Stimulated activated CD4-positive, alpha-beta T cell treated with anti-CD3 and anti-CD28 coated beads, Interleukin-1b, Interleukin-23, amount 100 ng/mL, for 24 hours (primary cell): ENCODE measurements around the gene CEBPZOS.

ENCODE experiments used
- DNase-seq, 4 experiments: peaks; one replicate each; pipeline ENCODE4 v3.0.0-alpha.2; 2020; ENCODE audit warnings: low read depth in 4 of 4, low spot score in 1 of 4

The CEBPZOS gene

DNA sequence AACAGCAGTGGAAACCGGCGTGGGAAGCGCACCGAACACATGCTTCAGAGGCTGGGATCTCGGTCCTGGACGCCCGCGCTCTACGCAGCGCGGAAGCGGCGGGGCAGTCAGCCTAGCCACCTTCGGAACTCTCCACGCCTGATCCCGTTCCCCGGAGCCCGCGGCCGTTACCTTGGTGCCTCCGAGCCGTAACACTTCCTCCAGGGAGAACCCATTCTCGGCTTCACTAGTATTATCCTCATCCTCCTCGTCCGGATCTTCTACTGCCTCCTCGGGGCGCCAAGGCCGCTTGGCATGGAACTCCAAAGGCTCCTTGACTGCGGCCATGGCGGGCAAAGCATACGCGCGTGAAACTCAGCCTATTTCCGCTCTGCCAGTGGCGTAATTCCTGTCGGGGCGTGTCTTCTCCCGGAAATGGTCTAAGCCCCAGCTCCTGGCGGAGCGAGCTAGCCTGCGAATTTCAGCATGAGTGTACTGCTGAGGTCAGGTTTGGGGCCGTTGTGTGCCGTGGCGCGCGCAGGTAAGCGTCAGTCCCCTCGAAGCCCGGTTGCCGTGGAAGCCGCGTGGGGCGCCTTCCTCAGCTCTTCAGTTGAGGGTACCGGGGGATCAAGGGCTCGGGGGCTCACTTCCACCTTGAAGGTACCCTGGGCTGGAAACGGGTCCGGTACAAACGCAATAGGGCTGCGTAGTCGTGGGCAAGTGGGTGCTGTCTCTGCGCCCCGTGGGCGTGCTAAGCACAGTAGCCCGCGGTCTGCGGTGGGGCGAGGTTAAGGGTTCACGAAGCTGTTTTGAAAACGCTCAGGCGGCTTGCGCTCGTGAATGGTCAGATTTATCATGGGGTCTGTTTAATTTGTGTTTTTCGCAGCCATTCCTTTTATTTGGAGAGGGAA lies 35.2 kb downstream of the CEBPZOS start, which contains the start of the genes CEBPZ and NDUFAF7:
CEBPZ (minus strand) TSS at position 356 of the 890 bp plus-strand sequence; CDS start at position 327, 29 bp downstream.
NDUFAF7 (plus strand) TSS at position 418 of the 890 bp plus-strand sequence; CDS start at position 466, 48 bp downstream.
- peak; percentile 73 to 85 (median 80) for DNase-seq

DNA sequence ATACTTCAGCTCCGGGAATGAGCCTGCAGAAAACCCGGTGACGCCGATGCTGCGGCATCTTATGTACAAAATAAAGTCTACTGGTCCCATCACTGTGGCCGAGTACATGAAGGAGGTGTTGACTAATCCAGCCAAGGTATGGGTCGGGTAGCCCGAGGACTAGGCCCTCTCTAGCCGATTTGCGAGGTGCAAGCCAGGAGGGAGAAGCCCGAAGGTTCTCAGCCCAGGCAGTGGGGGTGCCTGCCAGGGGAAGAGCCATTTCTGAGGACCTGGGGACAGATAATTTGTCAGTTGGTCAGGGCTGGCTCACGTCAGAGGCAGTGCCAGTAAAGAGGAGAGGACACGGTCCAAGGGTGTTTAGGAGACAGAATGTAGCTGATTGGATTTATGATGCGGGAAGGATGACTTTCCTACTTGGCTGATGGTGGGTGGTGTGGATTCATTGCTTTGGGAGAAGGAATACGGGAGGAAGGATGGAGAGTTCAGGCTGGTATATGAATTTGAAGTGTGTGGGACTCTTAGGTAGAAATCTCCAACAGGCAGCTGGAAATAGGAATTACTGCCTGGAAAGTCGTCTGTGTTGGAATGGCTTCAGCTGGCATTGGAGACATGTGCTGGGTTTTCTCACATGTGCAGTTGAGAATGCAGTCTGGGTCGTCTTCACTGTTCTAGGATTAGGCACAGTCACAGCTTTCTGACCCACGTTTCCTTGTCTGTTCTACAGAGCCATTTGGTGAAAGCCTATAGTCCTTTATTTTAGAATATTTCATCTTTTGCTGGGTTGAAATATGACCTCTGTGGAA lies 36.0 kb downstream of the CEBPZOS start:
- no peak for DNase-seq

- DNase-seq: no peak
Measured at GRCh38 chr2:37243435-37243834, 47.1 kb downstream of the CEBPZOS start.

DNA sequence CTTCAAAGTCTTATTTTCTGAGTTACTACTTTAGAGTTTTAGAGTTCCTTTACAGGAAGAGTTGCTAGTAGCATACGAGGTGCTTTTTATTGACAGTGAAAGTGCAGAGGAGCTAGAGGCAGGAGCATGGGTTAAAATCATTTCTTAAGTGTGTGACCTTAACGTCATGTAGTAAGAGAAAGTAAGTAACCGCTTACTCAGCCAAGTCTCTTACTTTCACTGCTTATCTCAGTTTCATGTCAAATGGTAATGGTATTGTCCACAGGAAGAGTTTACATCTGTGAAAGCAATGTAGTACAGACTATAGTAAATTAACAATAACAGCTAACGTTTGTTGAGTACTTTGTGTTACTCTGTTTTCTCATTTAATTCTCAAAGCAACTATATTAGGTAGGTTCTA lies 47.7 kb downstream of the CEBPZOS start:
- DNase-seq: no peak

- DNase-seq: no peak
Measured at GRCh38 chr2:37244755-37245154, 48.5 kb downstream of the CEBPZOS start.

DNA sequence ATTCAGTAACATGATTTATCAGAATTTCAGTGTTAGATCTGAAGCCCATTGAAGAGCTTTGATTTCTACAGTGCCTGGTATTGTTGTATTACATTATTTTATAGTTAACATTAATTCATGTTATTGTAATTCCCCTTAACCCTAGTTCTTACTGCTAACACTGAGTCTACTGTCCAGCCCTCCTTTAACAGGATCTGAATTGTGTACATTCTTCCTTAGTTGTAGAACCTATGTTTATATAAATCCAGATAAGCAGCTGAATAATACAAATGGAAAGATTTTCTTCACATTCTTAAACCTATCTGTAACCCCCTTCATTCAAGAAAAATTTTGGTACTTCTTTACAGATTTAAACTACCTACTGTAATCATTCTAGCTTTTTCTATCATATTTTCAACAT lies 49.9 kb downstream of the CEBPZOS start:
- DNase-seq: no peak

GRCh38 chr2:37250869-37251740 lies 54.8 kb downstream of the CEBPZOS start:
- DNase-seq: no peak
